EH (cell line): ENCODE results near the gene FAM184A.
A peak's percentile ranks its signal among the peaks of the same experiment; 100 is the strongest.
"Not testable (repeated sequence)": the region's sequence is repeated elsewhere in the genome, so short reads cannot be mapped to it uniquely, and the experiment has no call there.

Experiments used
- DNase-seq: peaks from one replicate; pipeline ENCODE4 v3.0.0-alpha.2; 2015; ENCODE audit warnings: low read depth

The FAM184A gene

DNA sequence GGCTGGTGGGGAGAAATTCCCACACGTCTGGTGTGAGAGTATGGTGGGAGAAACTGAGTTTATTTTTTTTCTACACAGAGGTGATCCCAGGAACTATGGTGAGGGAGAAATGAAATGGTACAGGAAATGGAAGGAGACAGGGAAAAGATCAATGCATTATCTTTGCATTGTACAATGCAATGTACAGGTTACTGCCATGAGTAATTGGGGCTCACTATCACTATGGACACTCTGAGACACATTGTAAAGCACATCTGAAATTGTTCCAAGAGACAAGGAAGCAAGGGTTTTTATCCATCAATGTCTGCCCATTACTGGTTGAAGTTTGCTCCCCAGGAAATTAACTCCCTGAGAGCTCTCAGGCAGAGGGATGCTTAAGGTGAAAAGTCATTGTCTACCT lies 21.7 kb upstream of the FAM184A start:
- DNase-seq = no peak

- DNase-seq = not testable (repeated sequence)
Observed at GRCh38 chr6:119097815-119098361, 19.4 kb upstream of the FAM184A start.

- peak; percentile 9 for DNase-seq
Observed at GRCh38 chr6:119096721-119097565, 18.5 kb upstream of the FAM184A start.

- DNase-seq = no peak
Observed at GRCh38 chr6:119090256-119090655, 11.8 kb upstream of the FAM184A start.

DNA sequence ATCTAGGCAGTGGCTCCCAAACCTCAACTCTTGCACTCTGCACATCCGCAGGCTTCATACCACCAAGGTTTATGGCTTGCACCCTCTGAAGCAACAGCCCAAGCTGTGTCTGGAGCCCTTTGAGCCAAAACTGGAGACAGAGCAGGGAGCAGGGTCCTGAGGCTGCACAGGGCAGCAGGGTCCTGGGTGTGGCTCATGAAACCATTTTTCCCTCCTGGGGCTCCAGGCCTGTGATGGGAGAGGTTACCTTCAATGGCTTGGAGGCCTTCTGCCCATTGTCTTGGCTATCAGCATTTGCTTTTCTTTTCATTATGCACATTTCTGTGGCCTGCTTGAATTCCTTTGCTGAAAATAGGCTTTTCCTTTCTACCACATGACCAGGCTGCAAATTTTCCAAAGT lies 6.3 kb upstream of the FAM184A start:
- DNase-seq = no peak

- no peak for DNase-seq
Observed at GRCh38 chr6:119083007-119083406, 4.5 kb upstream of the FAM184A start.

- peak; percentile 52 for DNase-seq
Observed at GRCh38 chr6:119079283-119079809, 882 bp upstream of the FAM184A start.

- peak; percentile 0 for DNase-seq
Observed at GRCh38 chr6:119077643-119078375, 655 bp downstream of the FAM184A start.

DNA sequence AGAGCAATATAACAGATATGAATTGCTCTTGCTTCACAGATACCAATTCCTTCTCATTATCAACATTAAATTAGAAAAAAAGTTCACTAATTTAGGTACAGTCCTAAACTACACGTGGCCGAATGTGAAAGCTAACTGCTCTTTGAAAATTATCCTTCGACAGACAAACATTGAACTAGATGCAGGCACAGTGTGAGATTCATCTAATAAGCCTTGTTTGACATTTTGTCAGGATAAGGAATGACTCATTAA lies 1.1 kb downstream of the FAM184A start:
- no peak for DNase-seq

GRCh38 chr6:119076576-119077390 lies 1.7 kb downstream of the FAM184A start:
- DNase-seq = no peak

GRCh38 chr6:119076173-119076572 lies 2.3 kb downstream of the FAM184A start:
- DNase-seq = no peak

- no peak for DNase-seq
Observed at GRCh38 chr6:119075200-119075981, 3.1 kb downstream of the FAM184A start.

DNA sequence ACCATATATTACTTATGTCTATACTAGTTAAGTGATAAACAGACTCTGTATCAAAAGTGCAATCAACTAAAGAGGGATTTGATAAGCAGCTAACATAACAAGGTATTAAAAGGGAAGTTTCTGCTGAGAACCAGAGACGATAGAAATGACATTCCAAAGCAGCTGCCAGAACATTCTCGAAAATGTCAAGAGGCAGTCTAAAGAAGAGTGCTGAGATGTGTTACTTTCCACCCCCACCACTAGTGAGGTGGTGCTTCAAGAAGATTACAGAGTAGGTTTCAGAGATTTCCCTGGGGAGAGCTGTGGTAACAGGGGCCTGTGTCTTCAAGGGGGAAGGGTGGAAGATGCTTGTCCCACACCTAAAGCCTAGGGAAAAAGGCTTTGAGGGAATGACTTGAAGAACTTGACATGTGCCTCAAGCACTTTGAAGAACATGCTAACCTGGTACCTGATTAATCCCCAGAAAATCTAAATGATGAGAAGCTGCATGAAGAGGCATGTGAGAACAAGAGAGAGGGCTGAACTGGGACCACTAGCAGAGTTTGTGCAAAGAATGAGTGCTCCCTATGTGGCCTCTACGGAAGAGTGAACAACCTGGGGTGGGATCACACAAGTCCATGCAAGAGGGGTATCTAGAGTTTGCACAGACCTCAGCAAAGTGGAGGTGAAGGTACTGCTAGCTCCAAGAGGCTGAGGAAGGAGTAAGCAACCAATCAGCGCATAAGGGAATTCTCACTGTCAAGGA lies 5.0 kb downstream of the FAM184A start:
- no peak for DNase-seq

DNA sequence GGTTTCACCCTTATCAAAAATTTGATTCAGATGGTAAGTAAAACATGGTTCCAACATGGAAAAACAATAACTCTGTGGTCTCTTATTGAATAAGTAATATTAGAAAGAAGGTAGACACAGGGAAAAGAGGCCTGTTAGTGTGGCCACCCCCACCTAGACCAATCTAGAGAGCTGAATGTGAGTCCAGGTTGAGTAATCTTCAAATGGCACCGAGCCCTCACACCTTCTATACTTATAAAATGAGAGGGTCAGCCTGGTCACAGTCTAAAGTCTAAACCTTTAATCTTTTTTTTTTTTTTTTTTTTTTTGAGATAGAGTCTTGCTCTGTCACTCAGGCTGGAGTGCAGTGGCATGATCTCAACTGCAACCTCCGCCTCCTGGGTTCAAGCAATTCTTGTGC lies 6.9 kb downstream of the FAM184A start:
- no peak for DNase-seq

DNA sequence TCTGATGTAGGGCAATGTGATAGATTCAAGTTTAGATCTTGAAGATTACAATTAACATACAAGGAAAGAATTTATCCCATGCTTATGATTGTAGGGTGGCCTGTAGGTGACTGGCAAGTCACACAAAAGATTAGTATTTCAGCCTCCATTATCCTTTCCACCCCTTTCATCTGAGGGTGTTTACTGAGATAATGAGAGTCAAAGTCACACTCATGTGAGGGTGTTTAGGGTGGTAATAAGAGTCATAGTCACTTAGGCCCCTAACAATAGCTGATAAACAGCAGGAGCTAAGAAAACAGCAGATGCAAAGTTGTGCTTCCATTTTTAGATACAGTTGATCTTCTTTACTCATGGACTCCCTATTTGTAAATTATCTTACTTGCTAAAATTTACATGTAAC lies 11.4 kb downstream of the FAM184A start:
- DNase-seq = no peak

GRCh38 chr6:119066517-119066916 lies 11.9 kb downstream of the FAM184A start:
- DNase-seq = no peak

DNA sequence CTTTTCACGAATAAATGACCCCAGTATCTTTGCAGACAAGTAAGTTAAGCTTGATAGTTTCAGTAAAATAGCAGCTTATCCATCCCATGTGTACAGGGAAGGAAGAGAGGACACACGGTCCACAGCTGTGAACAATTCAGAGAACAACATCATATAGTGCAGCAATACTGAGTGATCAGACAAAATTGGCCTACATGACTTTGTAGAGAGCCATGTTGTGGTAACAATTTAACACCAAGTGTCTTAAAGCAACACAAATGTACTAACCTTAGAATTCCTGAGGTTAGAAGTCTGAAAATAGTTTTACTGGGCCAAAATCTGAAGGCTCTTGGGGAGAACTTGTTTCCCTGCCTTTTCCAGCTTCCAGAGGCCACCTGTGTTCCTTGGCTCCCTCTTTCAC lies 12.5 kb downstream of the FAM184A start:
- DNase-seq = no peak

DNA sequence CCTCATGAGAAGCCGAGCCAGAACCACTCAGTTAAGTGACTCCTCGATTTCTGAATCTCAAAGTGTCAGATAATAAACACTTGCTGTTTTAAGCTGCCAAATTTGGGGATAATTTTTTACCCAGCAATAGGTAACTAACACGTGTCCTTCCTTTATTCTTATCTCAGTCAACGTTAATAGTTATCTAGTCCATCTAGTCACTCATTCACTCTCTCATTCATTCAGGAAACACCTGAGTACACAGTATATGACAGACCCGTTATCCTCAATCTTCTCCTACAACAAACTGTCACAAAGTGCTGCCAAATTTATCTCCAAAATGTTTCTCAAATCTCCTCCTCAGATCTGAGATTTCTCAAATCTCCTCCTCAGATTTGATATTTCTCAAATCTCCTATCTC lies 13.1 kb downstream of the FAM184A start:
- no peak for DNase-seq

DNA sequence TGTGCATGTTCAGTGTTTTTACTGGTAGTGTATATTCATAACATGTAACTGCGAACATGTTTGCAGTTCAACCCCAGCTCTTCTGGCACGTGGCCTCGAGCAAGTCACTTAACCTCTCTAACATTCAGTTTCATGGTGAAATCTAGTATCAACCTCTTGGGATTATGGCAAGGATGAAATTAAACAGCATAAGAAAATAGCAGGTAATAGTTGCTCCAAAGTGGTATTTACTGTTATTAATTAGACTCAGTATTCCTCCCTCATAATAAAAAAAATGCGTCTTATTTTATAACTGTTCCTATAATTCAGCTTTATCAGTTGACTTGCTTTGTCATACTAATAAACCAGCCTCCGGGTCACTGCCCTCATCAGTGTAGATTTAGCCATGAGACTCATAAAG lies 15.0 kb downstream of the FAM184A start:
- DNase-seq = no peak

GRCh38 chr6:119061215-119061614 lies 17.2 kb downstream of the FAM184A start:
- DNase-seq = no peak
